ENCODE results near the gene SLC35B3. TPM values are rescaled to one million over a fixed set of nuclear protein-coding genes. Genes with fewer than 3 reads are reported as not detected.
"Not testable (repeated sequence)": the region's sequence is repeated elsewhere in the genome, so short reads cannot be mapped to it uniquely, and the experiment has no call there.

Gene SLC35B3
- total RNA-seq, 1 donor from 2014 or later = 15.3 TPM

GRCh38 chr6:8420031-8420588, 15.2 kb downstream of the SLC35B3 start:
- DNase-seq (ENCODE audit: low spot score) = no peak
- intact Hi-C loops (cut with DNase I) = no loop called here
- ATAC-seq = no peak

DNA sequence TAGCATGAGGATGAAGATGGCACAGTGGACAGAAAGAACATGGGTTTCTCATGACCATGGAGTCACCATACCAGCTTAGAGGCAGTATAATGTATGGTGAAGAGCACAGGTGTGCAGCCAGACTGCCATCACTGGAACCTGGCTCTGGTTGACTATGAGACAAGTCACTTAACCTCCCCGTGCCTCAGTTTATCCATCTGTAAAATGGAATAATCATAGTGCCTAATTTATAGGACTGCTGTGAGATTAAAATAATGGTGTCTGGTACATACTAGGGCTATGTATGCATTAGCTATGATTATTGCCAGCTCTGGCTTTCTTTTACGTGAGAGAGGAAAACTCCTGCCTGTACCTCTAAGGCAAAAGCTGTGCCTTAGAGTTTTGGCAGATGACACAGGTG, 19.4 kb downstream of the SLC35B3 start:
- ATAC-seq (no peak), DNase-seq (ENCODE audit: low spot score) (no peak)
- intact Hi-C loops (cut with DNase I) = no loop called here

DNA sequence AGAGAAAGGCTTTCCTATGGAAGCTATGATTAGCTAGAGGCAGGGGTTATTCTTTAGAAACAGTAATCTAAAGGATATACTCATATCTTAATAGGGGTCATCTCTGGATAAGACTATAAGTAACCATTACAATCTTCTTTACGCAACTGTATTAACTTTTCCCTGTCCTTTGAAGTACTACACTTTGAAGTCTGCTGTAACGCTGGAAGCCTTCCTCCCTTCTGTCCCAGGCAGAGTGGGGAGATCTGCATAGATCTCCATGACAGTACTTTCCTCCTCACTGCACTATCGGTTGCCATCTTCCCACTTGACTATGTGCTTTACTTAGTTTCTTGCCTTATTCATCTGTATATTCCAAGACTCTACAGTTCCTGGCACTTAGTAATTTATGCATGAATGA, 20.1 kb downstream of the SLC35B3 start:
- ATAC-seq (no peak), DNase-seq (ENCODE audit: low spot score) (no peak)
- intact Hi-C loops (cut with DNase I) = no loop called here

- DNase-seq (ENCODE audit: low spot score) = no peak
- intact Hi-C loops (cut with DNase I) = no loop called here
- no peak for ATAC-seq
These were observed 20.5 kb downstream of the SLC35B3 start for GRCh38 chr6:8414844-8415243.

DNA sequence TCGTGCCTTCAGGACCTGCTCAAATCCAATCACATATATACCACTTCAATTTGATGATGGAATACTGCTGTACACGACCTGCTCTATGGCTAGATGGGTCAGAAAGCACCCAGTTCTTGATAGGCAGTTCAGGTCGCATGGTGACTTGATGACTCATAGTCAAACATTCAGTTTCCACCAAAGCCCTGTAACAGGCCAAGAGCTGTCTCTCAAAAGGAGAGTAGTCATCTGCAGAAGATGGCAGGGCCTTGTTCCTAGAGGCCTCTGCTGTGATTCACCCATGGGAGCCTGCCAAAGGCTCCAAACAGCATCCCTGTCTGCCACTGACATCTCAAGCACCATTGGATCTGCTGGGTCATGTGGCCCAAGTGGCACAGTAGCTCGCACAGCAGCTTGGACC, 29.4 kb downstream of the SLC35B3 start:
- DNase-seq (ENCODE audit: low spot score); ATAC-seq; intact Hi-C loops (cut with DNase I): not testable (repeated sequence)

GRCh38 chr6:8402546-8402945, 32.8 kb downstream of the SLC35B3 start:
- intact Hi-C loops (cut with DNase I) = no loop called here
- ATAC-seq = no peak

GRCh38 chr6:8400663-8401062, 34.7 kb downstream of the SLC35B3 start:
- intact Hi-C loops (cut with DNase I) = no loop called here
- ATAC-seq (no peak), DNase-seq (ENCODE audit: low spot score) (no peak)

More at GRCh38 chr6:8402546-8402945, 32.8 kb downstream of the SLC35B3 start:
- DNase-seq (ENCODE audit: low spot score) = no peak

DNA sequence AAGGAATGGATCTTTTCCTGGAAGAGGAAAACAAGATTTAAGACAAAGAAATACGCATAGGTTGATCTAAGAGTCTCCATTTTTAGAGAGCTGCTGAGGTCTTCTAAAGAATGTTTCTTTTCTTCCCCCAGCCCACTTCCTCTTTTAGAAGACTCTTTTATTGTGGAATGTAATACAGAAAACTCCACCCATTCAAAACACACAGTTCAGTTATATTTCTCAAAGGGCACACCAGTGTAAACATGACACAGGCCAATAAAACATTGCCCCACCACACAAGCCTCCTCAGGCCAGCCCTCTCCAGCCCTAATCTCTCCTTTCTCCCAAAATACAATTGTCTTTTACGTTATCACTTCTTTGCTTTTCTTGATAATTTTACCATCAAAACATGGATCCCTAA, 42.8 kb downstream of the SLC35B3 start:
- intact Hi-C loops (cut with DNase I) = no loop called here
- ATAC-seq = no peak
- no peak for DNase-seq (ENCODE audit: low spot score)

DNA sequence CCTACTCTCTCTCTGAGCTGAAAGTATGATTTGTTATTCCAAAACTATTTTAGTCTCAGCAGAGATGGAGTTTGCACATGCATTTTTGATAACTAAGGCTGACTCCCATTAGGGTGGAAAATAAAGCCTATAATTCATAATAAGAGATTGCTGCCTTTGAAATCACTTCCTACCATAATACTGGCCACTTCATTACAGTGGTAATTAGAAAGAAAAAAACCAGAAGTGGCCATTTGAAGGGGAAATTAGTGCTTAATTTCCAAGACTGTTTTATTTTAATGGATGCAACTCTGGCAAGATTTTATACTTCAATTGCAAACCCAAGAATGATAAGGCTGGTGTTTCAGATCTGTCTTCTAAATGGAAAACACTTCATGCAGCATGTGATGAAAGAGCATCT, 43.4 kb downstream of the SLC35B3 start:
- intact Hi-C loops (cut with DNase I) = no loop called here
- no peak for DNase-seq (ENCODE audit: low spot score)
- ATAC-seq = no peak

GRCh38 chr6:8389036-8389818, 46.1 kb downstream of the SLC35B3 start:
- DNase-seq (ENCODE audit: low spot score) = no peak
- no peak for ATAC-seq
- intact Hi-C loops (cut with DNase I) = no loop called here

GRCh38 chr6:8387942-8388437, 47.4 kb downstream of the SLC35B3 start:
- DNase-seq (ENCODE audit: low spot score) (no peak), ATAC-seq (no peak)
- intact Hi-C loops (cut with DNase I) = no loop called here

DNA sequence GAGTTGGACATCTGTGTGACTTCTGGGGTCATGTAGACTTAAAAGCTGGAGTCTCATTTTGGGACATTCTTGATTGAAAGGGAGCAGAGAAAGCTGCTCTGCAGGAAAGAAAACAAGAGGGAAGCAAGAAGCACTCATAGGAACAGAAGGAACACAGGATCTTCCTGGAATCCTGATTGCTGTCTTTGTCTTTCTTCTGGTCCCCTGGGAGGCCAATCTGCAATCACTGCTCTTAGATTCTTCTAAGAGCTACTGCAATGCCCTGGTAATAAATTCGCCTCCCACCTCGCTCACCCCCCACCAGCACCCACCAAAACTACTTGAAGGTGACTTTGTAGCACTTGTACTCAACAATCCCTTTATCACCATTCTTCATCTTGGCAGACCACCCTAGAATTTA, 51.8 kb downstream of the SLC35B3 start:
- DNase-seq (ENCODE audit: low spot score) = no peak

DNA sequence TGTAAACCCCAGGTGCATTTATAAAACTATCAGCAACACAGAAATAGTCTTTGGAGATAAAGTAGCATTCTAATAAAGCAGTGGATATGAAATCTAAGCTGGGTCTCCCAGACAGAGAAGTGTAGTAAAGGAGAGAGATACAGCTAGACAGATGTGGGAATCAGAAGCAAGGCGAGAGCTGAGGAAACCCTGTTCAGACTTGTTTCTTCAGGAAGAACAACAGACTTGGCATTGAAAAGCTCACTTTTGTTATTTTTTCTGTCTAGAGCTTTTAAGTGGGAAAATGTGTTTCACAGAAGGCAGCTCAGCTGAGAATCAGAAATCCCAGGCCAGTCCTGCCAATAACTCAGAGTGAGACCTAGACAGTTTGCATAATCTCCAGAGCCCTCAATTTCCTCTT, 52.9 kb downstream of the SLC35B3 start:
- no peak for DNase-seq (ENCODE audit: low spot score)
- intact Hi-C loops (cut with DNase I) = no loop called here
- no peak for ATAC-seq

More for the DNA sequence above, 51.8 kb downstream of the SLC35B3 start:
- intact Hi-C loops (cut with DNase I) = no loop called here
- no peak for ATAC-seq

DNA sequence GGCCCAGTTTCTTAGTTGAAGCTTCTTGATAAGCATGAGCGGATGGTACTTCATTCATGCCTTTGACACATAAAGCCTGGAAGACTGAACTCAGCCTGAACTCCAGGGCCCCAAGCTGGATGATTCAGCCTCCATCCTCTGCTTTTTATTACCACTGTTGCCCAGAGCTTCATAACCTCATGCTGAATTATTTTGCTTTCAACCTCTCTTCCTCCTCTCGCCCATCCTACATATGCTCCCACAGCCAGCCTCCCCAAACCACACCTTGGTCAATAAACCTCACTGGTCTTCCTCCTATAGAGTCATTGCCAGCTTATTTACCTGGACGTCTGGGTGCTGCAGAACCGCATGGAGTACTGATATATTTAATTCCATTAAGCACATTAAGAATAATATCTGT, 59.4 kb downstream of the SLC35B3 start:
- ATAC-seq = no peak
- no peak for DNase-seq (ENCODE audit: low spot score)
- intact Hi-C loops (cut with DNase I) = no loop called here
